Ovary (tissue), 3 donors: ENCODE measurements around the gene IQCM.

Source experiments
- CTCF ChIP-seq, 3 donors: fragments of 450-650 bp in 2 of 3; fragments of 200-600 bp in 1 of 3; IDR thresholded peaks; one replicate each; pipeline versions ENCODE4 v1.5.1 to v1.8.0; 2016 to 2022; ENCODE audit warnings: antibody characterized with exemption in 3 of 3, mild to moderate bottlenecking in 1 of 3
- EP300 ChIP-seq: sonication (generic); formaldehyde crosslinking; IDR thresholded peaks from one replicate; pipeline ENCODE4 v1.6.1; 2017; ENCODE audit warnings: antibody characterized with exemption
- POLR2A ChIP-seq: fragments of 450-650 bp; IDR thresholded peaks from one replicate; pipeline ENCODE4 v1.6.1; 2017; ENCODE audit warnings: antibody characterized with exemption, mild to moderate bottlenecking, moderate library complexity
- donor health status: DM: no; HTN: no; CAD: no.

DNA sequence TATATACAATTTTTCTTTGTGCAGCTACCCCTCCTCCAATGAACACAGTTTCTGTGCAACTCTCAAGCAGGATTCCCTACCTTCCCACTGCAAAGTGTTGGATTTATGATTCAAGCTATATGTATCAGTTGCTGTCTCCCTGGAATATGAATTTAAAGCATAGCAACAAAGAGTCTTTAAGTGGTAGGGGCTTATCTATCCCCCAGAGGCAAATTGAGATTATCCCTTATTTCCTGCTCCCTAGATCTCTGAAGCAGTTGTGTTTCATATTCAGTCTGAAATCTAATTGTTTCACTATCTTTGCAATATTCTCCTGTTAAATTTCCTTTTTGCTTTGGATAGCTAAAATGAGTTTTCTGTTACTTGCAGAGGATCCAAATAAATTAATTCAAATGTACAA is 263.0 kb downstream of the IQCM start:
- TF ChIP-seq EP300 (no peak), POLR2A (no peak), CTCF (IDR thresholded peaks at IDR 0.05) (no peak)
